Measurements from ENCODE around the gene DNAH6. TPM values are rescaled to one million over a fixed set of nuclear protein-coding genes. Genes with fewer than 3 reads are reported as not detected.

DNAH6 gene
- total RNA-seq, 4 donors from 2014 or later: 0.06 to 0.38 (median 0.13) TPM; not detected in 1

- TF ChIP-seq POLR2A (IDR thresholded peaks at IDR 0.05): no peak
- TF ChIP-seq, protein P1, sequence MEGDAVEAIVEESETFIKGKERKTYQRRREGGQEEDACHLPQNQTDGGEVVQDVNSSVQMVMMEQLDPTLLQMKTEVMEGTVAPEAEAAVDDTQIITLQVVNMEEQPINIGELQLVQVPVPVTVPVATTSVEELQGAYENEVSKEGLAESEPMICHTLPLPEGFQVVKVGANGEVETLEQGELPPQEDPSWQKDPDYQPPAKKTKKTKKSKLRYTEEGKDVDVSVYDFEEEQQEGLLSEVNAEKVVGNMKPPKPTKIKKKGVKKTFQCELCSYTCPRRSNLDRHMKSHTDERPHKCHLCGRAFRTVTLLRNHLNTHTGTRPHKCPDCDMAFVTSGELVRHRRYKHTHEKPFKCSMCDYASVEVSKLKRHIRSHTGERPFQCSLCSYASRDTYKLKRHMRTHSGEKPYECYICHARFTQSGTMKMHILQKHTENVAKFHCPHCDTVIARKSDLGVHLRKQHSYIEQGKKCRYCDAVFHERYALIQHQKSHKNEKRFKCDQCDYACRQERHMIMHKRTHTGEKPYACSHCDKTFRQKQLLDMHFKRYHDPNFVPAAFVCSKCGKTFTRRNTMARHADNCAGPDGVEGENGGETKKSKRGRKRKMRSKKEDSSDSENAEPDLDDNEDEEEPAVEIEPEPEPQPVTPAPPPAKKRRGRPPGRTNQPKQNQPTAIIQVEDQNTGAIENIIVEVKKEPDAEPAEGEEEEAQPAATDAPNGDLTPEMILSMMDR (IDR thresholded peaks at IDR 0.05): no peak
- intact Hi-C loops (cut with DNase I): no loop called here
- Histone ChIP-seq H3K4me3 (no peak overlapping the region), H3K27ac (no peak overlapping the region), H3K36me3 (no peaks in the 10 kb centered on the region), H3K4me1 (no peaks in the 10 kb centered on the region), H3K9me3 (no peaks in the 10 kb centered on the region), H3K27me3 (no peaks in the 10 kb centered on the region)
- no peak for DNase-seq
- WGBS, 2 donors: 56 to 76% methylated on average over 2 of the region's 2 CpGs
These were observed 300.9 kb downstream of the DNAH6 start for GRCh38 chr2:84817239-84817655.

DNA sequence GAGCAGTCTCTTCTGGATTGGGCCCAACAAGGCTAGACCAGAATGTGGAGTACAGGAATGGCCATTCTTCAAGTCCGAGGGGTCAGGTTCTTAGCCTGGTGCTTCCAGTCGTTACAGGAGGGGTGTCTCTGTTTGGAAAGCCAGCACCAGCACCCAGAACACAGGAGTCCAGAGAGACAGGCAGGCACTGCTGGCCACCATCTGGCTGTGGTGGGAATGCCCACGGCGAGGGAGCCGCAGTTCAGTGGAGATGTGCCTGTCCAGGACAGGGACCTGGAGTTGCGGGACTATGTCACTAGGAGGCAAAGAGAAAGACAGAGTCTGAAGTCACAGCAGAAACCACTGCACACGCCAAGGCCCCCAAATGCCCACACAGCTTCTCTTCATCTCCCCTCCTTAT lies 305.5 kb downstream of the DNAH6 start:
- H3K4me3 ChIP-seq: no peak overlapping the region
- H3K36me3 ChIP-seq: no peaks in the 10 kb centered on the region
- H3K9me3 ChIP-seq: no peaks in the 10 kb centered on the region
- WGBS, 2 donors: 88 to 92% methylated on average over 3 to 5 of the region's 7 CpGs
- H3K4me1 ChIP-seq: no peaks in the 10 kb centered on the region
- H3K27ac ChIP-seq: no peak overlapping the region
- TF ChIP-seq, protein P1 (IDR thresholded peaks at IDR 0.05): no peak
- no peak for TF ChIP-seq POLR2A (IDR thresholded peaks at IDR 0.05)
- H3K27me3 ChIP-seq: no peaks in the 10 kb centered on the region
- intact Hi-C loops (cut with DNase I): no loop called here
- no peak for DNase-seq

DNA sequence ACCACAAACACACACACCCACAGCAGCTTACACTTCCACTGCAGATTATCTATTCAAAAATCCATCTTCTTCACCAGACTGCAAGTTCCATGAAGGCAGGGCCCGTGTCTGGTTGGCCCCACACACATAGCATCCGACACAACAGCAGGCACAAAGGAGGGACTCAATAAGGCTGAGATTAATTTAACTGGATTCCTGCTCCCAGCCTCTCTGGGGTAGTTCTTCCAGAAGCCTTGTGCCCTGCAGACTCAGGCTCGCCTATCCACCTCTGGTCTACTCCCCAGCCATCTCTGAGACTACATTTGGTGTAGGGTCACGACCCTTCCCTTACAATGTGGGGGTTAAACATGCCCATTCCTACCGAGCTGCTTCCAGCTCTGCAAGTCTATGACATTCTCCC lies 306.9 kb downstream of the DNAH6 start:
- Histone ChIP-seq H3K9me3 (no peaks in the 10 kb centered on the region), H3K27me3 (no peaks in the 10 kb centered on the region), H3K4me1 (no peaks in the 10 kb centered on the region), H3K27ac (no peak overlapping the region), H3K36me3 (no peaks in the 10 kb centered on the region), H3K4me3 (no peak overlapping the region)
- TF ChIP-seq, protein P1 (IDR thresholded peaks at IDR 0.05): no peak
- no peak for TF ChIP-seq POLR2A (IDR thresholded peaks at IDR 0.05)
- 74 to 87% methylated on average over 5 of the region's 5 CpGs for whole genome bisulfite sequencing, 2 donors
- DNase-seq: no peak
- intact Hi-C loops (cut with DNase I): no loop called here

GRCh38 chr2:84823788-84824187 lies 307.5 kb downstream of the DNAH6 start:
- WGBS, 2 donors: 93 to 95% methylated on average over 15 to 19 of the region's 21 CpGs
- Histone ChIP-seq H3K36me3 (no peaks in the 10 kb centered on the region), H3K9me3 (no peaks in the 10 kb centered on the region), H3K4me3 (no peak overlapping the region), H3K4me1 (no peaks in the 10 kb centered on the region), H3K27ac (no peak overlapping the region), H3K27me3 (no peaks in the 10 kb centered on the region)
- no peak for TF ChIP-seq POLR2A (IDR thresholded peaks at IDR 0.05)
- TF ChIP-seq, protein P1 (IDR thresholded peaks at IDR 0.05): no peak
- DNase-seq: no peak
- intact Hi-C loops (cut with DNase I): no loop called here

- H3K9me3 ChIP-seq: no peaks in the 10 kb centered on the region
- no peaks in the 10 kb centered on the region for H3K36me3 ChIP-seq
- WGBS, 2 donors: 65 to 75% methylated on average over 2 of the region's 2 CpGs
- no peak overlapping the region for H3K27ac ChIP-seq
- no peak for DNase-seq
- H3K4me1 ChIP-seq: no peaks in the 10 kb centered on the region
- TF ChIP-seq, protein P1 (IDR thresholded peaks at IDR 0.05): no peak
- no peak for TF ChIP-seq POLR2A (IDR thresholded peaks at IDR 0.05)
- H3K4me3 ChIP-seq: no peak overlapping the region
- no peaks in the 10 kb centered on the region for H3K27me3 ChIP-seq
- intact Hi-C loops (cut with DNase I): no loop called here
These were observed 311.8 kb downstream of the DNAH6 start for GRCh38 chr2:84827978-84828575.

All from esophagus squamous epithelium (tissue), 5 donors.